Osteoblast (primary cell): ENCODE data around the gene FILIP1L. TPM values are rescaled to one million over a fixed set of nuclear protein-coding genes. Genes with fewer than 3 reads are reported as not detected.
A peak's percentile ranks its signal among the peaks of the same experiment; 100 is the strongest.

ENCODE experiments used
- DNase-seq: peaks from one replicate; pipeline ENCODE4 v3.0.0; 2011; ENCODE audit warnings: low spot score, mixed read lengths; ENCODE audit not compliant: insufficient read length; ENCODE audit errors: missing footprints
- H2AFZ ChIP-seq: 2 replicates; pipeline ENCODE4 v1.6.0; 2011; ENCODE audit warnings: mild to moderate bottlenecking, low read length
- H3K27ac ChIP-seq: 2 replicates; pipeline ENCODE4 v1.5.1; 2011; ENCODE audit warnings: mild to moderate bottlenecking, low read depth, low read length, moderate library complexity
- H3K27me3 ChIP-seq: 2 replicates; pipeline ENCODE4 v1.6.0; 2012; ENCODE audit warnings: mild to moderate bottlenecking, control low read depth, inconsistent platforms, low read length, moderate library complexity; ENCODE audit not compliant: insufficient read depth
- H3K36me3 ChIP-seq: 2 replicates; pipeline ENCODE4 v1.5.1; 2011; ENCODE audit warnings: mild to moderate bottlenecking, low read length, control low read depth, moderate library complexity; ENCODE audit not compliant: insufficient read depth
- H3K4me1 ChIP-seq: 2 replicates; pipeline ENCODE4 v1.5.1; 2011; ENCODE audit warnings: mild to moderate bottlenecking, low read length, control low read depth, moderate library complexity; ENCODE audit not compliant: insufficient read depth
- H3K4me2 ChIP-seq: 2 replicates; pipeline ENCODE4 v1.6.0; 2011; ENCODE audit warnings: mild to moderate bottlenecking, low read length; ENCODE audit not compliant: insufficient read depth
- H3K4me3 ChIP-seq: fragments of 200-600 bp; sonication (generic); 3 replicates; pipeline ENCODE4 v1.5.1; 2012; ENCODE audit warnings: mild to moderate bottlenecking, low read length, inconsistent platforms; ENCODE audit not compliant: insufficient read depth
- H3K79me2 ChIP-seq: 2 replicates; pipeline ENCODE4 v1.6.0; 2012; ENCODE audit warnings: mild to moderate bottlenecking, low read length, control low read depth, inconsistent platforms; ENCODE audit not compliant: insufficient read depth
- H3K9me3 ChIP-seq: 2 replicates; pipeline ENCODE4 v1.5.1; 2011; ENCODE audit warnings: low read depth, low read length, control low read depth
- H4K20me1 ChIP-seq: 2 replicates; pipeline ENCODE4 v1.6.0; 2012; ENCODE audit warnings: mild to moderate bottlenecking, low read length, control low read depth; ENCODE audit not compliant: insufficient read depth
- small RNA-seq: library from RNA; depleted of rRNA; stranded (forward); fragments of <200 nt; gene quantifications from one replicate; pipeline ENCODE3, GENCODE V24; 2012
- total RNA-seq: library from RNA; depleted of rRNA; stranded (reverse); fragments of >200 nt; gene quantifications from 2 replicates; pipeline ENCODE4 v1.2.3, GENCODE V29; 2012
- TF ChIP-seq, protein P1 (sequence below): IDR thresholded peaks from 2 replicates; pipeline ENCODE4 v1.5.1; 2011; ENCODE audit warnings: mild to moderate bottlenecking, low read depth, low read length, moderate library complexity; ENCODE audit errors: extremely low read depth

Gene FILIP1L
- total RNA-seq, 1 donor: 5.8 TPM

GRCh38 chr3:99794485-99794884 is 319.8 kb downstream of the FILIP1L start:
- peaks cover 73% of the 10 kb centered on the region for H3K36me3 ChIP-seq
- H3K79me2 ChIP-seq: no peaks in the 10 kb centered on the region
- DNase-seq: no peak
- no peak overlapping the region for H3K4me3 ChIP-seq
- H3K4me2 ChIP-seq: no peak overlapping the region
- H2AFZ ChIP-seq: no peak overlapping the region
- no peaks in the 10 kb centered on the region for H3K27me3 ChIP-seq
- peaks cover 4% of the 10 kb centered on the region for H4K20me1 ChIP-seq
- TF ChIP-seq, protein P1, sequence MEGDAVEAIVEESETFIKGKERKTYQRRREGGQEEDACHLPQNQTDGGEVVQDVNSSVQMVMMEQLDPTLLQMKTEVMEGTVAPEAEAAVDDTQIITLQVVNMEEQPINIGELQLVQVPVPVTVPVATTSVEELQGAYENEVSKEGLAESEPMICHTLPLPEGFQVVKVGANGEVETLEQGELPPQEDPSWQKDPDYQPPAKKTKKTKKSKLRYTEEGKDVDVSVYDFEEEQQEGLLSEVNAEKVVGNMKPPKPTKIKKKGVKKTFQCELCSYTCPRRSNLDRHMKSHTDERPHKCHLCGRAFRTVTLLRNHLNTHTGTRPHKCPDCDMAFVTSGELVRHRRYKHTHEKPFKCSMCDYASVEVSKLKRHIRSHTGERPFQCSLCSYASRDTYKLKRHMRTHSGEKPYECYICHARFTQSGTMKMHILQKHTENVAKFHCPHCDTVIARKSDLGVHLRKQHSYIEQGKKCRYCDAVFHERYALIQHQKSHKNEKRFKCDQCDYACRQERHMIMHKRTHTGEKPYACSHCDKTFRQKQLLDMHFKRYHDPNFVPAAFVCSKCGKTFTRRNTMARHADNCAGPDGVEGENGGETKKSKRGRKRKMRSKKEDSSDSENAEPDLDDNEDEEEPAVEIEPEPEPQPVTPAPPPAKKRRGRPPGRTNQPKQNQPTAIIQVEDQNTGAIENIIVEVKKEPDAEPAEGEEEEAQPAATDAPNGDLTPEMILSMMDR: no peak
- H3K27ac ChIP-seq: no peak overlapping the region
- H3K9me3 ChIP-seq: no peaks in the 10 kb centered on the region
- H3K4me1 ChIP-seq: no peaks in the 10 kb centered on the region

DNA sequence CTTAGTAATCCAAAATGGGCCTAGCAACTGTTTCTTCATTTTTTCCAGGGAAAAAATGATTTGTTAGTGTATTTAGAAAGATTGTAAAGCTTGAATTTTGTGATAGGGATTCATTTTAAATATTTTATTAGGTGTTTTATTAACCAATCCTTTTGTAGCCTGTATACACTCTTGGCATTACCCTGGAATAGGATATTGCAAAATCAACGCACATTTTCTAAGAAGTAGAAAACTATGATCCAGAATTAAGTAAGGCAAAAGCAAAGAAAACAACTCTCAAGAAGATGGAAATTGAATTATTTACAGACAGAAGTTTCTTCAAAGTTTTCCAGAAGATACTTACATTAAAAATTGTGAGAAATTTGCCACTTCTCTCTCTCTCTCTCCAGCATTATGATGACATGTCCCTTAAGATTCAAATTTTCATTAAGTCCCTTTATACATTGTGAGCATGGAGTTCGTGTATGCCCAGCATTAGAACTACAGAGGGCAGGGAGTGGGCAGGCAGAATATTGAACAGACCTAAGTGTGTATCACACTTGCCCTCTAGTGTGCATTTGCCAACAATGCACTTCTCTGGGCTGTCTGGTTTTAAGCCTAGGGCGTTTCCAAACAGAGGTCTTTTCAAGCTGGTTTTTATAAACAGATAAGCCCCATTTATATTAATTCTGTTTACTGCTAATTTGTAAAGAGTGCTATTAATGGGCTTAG is 325.1 kb downstream of the FILIP1L start:
- no peak overlapping the region for H3K4me2 ChIP-seq
- H3K9me3 ChIP-seq: no peaks in the 10 kb centered on the region
- peak; percentile 59 for DNase-seq
- no peaks in the 10 kb centered on the region for H3K27me3 ChIP-seq
- H4K20me1 ChIP-seq: no peaks in the 10 kb centered on the region
- H3K4me1 ChIP-seq: peaks cover 11% of the 10 kb centered on the region
- no peak overlapping the region for H2AFZ ChIP-seq
- TF ChIP-seq, protein P1: peak; percentile 72
- H3K79me2 ChIP-seq: no peaks in the 10 kb centered on the region
- peaks cover 48% of the 10 kb centered on the region for H3K36me3 ChIP-seq
- peak overlapping the region; percentile 32 for H3K27ac ChIP-seq
- no peak overlapping the region for H3K4me3 ChIP-seq

Small RNAs within 50 kb of the gene (small RNA-seq; reads per million reads assigned to genes)
- gene MIR3921: not detected

Other genes with a start within 250 kb of the FILIP1L start
- 64.4 and 64.5 TPM in 2 replicates for gene TBC1D23, start 146.5 kb upstream of the FILIP1L start, total RNA-seq
- 18.1 and 23.3 TPM in 2 replicates for gene NIT2, start 220.3 kb upstream of the FILIP1L start, total RNA-seq